ENCODE results near the gene OBSCN. TPM values are rescaled to one million over a fixed set of nuclear protein-coding genes. Genes with fewer than 3 reads are reported as not detected.

The OBSCN gene, protein sequence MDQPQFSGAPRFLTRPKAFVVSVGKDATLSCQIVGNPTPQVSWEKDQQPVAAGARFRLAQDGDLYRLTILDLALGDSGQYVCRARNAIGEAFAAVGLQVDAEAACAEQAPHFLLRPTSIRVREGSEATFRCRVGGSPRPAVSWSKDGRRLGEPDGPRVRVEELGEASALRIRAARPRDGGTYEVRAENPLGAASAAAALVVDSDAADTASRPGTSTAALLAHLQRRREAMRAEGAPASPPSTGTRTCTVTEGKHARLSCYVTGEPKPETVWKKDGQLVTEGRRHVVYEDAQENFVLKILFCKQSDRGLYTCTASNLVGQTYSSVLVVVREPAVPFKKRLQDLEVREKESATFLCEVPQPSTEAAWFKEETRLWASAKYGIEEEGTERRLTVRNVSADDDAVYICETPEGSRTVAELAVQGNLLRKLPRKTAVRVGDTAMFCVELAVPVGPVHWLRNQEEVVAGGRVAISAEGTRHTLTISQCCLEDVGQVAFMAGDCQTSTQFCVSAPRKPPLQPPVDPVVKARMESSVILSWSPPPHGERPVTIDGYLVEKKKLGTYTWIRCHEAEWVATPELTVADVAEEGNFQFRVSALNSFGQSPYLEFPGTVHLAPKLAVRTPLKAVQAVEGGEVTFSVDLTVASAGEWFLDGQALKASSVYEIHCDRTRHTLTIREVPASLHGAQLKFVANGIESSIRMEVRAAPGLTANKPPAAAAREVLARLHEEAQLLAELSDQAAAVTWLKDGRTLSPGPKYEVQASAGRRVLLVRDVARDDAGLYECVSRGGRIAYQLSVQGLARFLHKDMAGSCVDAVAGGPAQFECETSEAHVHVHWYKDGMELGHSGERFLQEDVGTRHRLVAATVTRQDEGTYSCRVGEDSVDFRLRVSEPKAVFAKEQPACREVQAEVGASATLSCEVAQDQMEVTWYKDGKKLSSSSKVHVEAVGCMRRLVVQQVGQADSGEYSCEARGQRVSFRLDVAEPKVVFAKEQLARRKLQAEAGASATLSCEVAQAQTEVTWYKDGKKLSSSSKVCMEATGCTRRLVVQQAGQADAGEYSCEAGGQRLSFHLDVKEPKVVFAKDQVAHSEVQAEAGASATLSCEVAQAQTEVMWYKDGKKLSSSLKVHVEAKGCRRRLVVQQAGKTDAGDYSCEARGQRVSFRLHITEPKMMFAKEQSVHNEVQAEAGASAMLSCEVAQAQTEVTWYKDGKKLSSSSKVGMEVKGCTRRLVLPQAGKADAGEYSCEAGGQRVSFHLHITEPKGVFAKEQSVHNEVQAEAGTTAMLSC (N-terminal part only)
- total RNA-seq: 1.5 and 2.9 TPM in 2 replicates

- no peak for DNase-seq (ENCODE audit: extremely low read depth, low read depth, low spot score)
Observed at GRCh38 chr1:228207851-228208821, at the start of gene OBSCN. TSS of gene OBSCN (plus strand) at chr1:228208044. CDS start at chr1:228211784, 3,740 bp downstream.

DNA sequence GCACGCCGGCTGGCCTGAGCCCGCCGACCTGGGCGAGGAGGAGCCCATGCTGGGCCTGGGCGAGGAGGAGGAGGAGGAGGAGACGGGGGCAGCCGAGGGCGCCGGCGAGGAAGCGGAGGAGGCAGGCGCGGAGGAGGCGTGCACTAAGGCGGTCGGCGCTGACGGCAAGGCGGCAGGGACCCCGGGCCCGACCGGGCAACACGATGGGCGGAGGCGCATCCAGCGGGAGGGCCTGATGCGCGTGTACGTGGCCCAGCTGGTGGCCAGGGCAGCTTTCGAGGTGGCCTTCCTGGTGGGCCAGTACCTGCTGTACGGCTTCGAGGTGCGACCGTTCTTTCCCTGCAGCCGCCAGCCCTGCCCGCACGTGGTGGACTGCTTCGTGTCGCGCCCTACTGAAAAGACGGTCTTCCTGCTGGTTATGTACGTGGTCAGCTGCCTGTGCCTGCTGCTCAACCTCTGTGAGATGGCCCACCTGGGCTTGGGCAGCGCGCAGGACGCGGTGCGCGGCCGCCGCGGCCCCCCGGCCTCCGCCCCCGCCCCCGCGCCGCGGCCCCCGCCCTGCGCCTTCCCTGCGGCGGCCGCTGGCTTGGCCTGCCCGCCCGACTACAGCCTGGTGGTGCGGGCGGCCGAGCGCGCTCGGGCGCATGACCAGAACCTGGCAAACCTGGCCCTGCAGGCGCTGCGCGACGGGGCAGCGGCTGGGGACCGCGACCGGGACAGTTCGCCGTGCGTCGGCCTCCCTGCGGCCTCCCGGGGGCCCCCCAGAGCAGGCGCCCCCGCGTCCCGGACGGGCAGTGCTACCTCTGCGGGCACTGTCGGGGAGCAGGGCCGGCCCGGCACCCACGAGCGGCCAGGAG is 49.5 kb upstream of the OBSCN start:
- no peak for DNase-seq (ENCODE audit: extremely low read depth, low read depth, low spot score)

DNA sequence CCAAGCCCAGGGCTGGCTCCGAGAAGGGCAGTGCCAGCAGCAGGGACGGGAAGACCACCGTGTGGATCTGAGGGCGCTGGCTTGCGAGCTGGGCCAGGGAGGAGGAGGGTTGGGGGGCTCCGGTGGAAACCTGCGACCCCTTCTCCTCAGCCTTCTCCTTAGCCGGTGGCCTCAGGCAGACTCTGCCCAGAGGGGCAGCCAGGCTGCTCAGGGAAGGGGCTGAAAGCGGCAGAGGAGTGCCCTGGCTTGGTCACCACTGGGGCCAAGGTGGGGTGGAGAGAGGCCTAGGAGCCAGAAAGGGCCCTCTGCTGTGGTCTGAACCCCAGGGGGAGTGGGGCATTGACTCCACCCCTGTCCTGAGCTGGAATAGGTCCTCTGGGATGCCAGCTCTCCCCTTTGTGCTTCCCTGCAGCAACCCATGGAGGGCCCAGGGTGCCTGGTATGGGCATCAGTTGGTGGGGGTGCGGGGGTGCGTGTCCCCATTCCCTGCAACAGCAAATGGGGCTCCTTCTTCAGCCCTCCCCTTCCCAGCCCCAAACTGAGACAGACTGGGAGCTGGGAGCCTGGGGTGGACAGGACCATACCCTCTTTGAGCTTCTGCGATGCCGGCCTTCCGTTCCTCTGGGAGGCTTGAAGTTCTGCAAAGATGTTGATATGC is 48.7 kb upstream of the OBSCN start:
- DNase-seq (ENCODE audit: extremely low read depth, low read depth, low spot score): no peak

DNA sequence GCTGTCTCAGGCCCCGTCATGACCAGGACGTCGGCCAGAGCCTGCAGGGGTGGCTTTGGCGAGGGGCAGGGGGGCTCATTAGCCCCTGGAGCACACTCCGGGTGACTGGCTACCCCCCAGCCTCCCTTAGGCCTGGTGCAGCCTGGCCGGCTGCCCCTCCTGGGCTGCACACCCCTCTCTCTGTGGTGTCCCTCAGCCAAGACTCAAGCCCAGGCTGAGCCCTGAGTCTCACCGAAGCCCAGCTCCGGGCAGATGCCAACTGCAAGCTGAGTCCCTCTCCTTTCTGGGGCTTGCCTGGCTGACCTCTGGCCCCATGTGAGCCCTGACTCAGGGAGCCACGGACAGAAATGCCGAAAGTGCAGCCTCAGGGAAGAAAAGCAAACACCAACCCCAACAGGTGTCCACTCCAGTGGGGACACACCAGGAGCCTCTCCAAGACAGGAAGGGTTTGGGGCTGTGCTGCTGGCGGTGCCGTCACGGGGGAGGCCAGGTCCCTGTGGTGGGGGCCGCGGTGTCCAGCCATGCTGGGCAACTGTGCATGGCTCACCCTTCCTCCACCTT is 47.6 kb upstream of the OBSCN start:
- DNase-seq (ENCODE audit: extremely low read depth, low read depth, low spot score): no peak

GRCh38 chr1:228161362-228161761 is 46.5 kb upstream of the OBSCN start:
- DNase-seq (ENCODE audit: extremely low read depth, low read depth, low spot score): no peak

DNA sequence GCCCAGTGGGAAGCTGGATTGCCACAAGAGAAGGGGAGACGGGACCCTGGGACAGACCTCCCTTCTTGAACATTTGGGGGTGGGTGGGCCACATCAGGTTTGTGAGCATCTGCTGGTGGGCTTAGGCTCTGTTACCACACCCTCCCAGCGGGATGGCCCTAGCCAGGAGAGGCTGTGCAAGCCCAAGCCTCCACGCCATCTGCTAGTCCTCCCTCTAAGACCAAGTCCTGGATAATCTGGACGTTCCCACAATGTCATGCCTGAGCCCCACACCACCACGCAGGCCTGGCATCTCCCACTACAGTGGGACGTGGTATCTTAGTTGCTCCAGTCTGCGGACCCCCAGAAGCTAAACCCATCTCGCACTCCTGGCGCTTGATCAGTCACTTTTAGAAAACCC is 46.0 kb upstream of the OBSCN start:
- DNase-seq (ENCODE audit: extremely low read depth, low read depth, low spot score): no peak

DNA sequence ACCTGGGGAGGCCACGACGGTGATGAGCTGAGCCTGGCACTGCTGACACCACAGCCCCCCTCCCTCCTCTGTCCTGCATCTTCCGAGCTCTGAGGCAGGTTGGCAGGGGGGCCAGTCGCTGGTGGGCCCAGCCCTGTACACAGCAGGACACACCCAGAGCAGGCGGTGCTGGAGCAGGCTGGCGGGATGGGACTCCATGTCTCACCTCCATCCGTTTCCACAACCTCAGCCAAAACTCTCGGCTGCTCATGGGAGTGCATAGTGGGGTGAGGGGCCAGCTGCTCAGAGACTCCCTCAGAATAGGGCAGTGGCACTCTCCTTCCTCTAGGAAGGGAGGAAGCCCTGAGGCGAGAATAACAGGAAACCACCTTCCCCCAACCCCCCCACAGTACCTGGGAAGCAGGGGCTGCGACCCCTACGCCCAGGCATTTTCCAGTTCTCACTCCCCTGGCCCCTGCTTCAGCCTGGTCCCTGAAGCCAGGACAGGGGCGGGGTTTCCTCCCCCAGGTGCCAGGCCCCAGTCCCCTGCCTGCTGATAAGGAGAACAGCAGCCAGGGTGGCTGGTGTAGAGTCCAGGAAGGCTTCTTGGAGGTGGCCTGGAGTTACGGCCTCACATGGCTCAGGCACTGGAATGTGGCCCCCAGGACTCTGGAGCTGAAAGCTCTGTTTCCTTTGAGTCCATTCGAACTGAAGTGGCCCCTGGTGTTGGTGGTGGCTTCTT is 45.4 kb upstream of the OBSCN start:
- no peak for DNase-seq (ENCODE audit: extremely low read depth, low read depth, low spot score)

DNA sequence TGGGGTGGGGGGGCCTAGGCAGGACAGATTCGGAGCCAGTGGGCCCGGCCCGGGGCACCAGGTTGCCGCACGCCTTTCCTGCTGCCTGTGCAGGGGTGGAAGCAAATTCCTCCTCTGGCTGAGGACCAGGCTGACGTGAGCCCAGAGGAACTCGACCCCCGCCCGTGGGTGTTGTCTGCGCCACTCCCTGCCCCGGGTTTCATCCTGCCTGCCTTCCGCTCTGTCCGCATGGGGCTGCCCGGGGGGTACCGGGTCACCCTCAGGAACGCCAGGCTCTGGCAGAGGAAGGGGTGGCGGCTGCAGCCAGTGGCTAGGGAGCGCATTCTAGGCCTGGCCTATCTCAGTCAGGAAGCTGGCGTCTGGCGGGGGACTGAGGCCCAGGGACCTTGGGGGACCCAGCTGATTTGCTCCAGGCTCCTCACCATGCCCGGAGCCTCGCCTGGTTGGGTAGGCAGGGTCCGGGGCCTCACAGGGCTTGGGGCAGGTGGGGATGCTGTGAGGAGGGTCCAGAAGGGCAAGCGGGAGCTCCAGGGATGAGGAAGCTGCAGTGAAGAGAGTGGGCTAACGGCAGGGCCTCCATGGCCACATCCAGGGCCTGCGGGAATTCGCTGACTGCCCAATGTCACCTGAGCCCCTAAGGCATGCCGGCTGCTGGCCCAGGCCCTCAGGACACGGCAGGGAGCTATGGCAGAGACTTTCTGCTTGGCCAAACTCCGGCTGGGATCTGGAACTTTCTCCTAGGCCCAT is 44.7 kb upstream of the OBSCN start:
- DNase-seq (ENCODE audit: extremely low read depth, low read depth, low spot score): no peak

- DNase-seq (ENCODE audit: extremely low read depth, low read depth, low spot score): no peak
Observed at GRCh38 chr1:228163776-228164519, 43.9 kb upstream of the OBSCN start.

GRCh38 chr1:228164561-228165371 is 43.1 kb upstream of the OBSCN start:
- DNase-seq (ENCODE audit: extremely low read depth, low read depth, low spot score): no peak

DNA sequence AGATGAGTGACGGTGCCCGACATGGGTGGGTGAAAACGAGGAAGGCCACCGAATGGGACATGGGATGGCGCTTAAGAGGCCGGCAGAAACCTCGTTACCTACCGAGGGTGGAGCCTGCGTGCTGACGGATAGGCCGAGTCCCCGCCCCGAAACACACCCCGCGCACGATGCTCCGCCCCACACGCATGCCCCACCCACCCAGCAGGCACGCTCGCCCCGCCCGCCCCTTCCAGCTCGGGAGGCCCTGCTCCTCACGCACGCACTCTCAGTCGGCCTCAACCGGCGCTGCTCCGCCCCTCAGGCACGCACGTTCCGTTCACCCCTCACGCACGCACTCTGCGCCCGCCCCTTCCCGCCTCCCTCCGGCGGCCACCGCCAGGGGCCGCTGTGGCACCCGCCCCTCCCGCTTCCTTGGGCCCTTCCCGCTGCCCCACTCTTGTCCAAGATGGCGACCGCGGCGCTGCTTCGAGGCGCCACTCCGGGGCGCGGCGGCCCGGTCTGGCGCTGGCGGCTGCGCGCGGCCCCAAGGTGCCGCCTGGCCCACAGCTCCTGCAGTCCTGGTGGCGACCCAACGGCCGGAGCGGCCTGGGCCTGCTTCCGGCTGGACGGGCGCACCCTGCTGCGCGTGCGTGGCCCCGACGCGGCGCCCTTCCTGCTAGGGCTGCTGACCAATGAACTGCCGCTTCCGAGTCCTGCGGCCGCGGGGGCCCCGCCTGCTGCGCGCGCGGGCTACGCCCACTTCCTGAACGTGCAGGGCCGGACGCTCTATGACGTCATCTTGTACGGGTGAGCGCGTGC is 42.3 kb upstream of the OBSCN start, which contains the start of gene IBA57:
Gene IBA57 (plus strand): TSS at position 433 of the 798 bp plus-strand sequence. CDS start 13 bp downstream, at position 446.
- DNase-seq (ENCODE audit: extremely low read depth, low read depth, low spot score): peak; percentile 51

DNA sequence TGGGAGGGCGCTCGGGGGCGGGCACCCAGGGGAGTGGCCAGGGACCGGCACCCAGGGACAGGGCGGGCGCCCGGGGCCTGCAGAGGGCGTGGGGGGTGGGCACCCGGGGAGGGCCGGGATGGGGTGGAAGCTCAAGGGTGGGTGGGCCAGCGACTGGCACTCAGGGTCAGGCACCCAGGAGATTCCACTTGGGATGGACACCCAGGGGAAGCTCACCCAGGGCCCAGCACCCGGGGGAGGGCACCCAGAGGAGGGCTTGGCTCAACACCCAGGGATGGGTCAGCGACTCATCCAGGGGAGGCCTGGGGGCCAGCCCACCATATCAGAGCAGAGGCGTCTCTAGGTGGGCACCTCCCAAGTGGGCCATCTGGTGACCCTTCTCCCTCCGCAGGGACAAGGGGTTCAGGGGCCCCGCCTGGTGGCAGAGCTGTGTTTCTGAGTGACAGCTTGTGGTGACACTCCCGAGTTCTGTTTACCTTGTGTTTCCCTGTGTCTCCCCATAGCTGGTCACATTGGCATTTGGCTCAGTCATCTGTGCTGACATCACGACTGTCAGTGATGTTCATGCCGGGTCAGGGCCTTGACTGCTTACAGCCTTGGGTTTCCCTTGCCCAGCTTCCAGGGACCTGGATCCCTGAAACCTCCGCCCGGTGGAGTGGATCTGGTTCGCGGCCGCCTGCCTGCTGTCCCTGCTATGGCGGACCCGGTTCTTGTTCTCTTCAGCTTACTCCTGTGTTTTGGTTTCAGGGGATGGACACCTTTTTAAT is 41.5 kb upstream of the OBSCN start:
- no peak for DNase-seq (ENCODE audit: extremely low read depth, low read depth, low spot score)

DNA sequence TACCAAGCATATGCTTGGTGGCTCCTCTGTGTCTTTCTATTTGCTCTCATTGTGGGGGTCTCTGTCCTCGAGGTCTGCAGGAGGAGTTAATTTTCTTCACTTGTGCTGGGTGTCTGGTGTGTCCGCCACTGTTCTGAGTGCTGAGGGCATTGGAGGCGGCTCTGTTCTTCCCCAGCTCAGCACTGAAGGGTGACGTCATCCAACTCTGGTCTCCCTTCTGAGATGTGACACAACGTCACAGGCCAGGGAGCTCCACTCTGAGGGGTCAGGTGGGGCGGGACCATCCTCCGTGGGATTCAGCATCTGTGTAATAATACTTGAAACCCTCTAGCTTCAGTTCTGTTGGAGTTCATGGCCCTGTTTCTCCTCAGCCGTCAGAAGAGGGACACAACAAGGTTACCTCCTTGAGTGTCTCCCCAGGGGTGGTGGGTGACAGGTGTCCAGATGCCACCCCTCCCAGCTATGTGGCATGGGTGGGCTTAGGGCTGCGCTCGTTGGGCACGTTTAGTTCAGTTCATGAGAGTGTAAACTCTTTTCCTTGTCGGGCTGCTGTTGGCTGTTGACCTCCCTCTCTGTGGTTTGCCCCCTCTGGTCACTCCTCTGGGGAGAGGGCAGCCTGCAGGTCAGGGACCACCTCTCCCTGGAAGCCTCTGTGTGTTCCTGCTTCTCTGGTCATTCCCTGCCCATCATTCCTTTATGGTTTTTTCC is 39.1 kb upstream of the OBSCN start:
- DNase-seq (ENCODE audit: extremely low read depth, low read depth, low spot score): no peak

All from glomerular endothelial cell (primary cell).